Measurements from ENCODE around the gene JAGN1. TPM values are rescaled to one million over a fixed set of nuclear protein-coding genes. Genes with fewer than 3 reads are reported as not detected.

The JAGN1 gene
- total and polyA plus RNA-seq, 2 of the 8 experiments (the other 6 are each of a cell fraction or from before 2014, with no cell fraction given) = 26.9 to 51.6 TPM

DNA sequence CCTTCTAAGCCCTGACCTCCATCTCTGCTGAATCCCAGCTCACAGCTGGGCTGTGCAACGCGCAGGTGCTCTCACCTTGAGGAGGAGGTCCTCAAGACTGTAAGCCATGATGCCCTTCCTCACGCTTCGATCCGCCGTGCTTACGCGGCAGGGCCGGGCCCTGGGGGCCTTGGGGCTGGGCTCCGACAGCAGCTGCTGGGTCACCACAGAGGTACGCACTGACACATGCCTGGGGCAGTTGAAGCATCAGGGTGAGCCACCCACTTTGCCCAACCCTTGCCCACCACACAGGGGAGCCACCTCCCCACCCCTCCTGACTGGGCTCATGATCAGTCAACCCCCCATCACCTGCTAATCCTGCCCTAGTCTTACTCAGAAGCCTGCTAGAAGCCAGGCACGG, 13.4 kb upstream of the JAGN1 start:
- DNase-seq (ENCODE audit: low read depth in 1 of 2, low spot score in 2 of 2) = no peak
- no peak overlapping the region for H4K91ac ChIP-seq (replicated peaks; ENCODE audit: insufficient read length, low read length)
- TF ChIP-seq KDM4A (IDR thresholded peaks at IDR 0.05; ENCODE audit: low read depth, low read length, severe bottlenecking) = no peak
- TF ChIP-seq RAD21 (IDR thresholded peaks at IDR 0.05 in 1 of 2, conservative IDR thresholded peaks at IDR 0.05 in 1 of 2; ENCODE audit: low read depth in 2 of 2, low read length in 2 of 2) = peak; percentile 19 to 41; a peak in 2 of 4 replicates
- TF ChIP-seq, protein P1, sequence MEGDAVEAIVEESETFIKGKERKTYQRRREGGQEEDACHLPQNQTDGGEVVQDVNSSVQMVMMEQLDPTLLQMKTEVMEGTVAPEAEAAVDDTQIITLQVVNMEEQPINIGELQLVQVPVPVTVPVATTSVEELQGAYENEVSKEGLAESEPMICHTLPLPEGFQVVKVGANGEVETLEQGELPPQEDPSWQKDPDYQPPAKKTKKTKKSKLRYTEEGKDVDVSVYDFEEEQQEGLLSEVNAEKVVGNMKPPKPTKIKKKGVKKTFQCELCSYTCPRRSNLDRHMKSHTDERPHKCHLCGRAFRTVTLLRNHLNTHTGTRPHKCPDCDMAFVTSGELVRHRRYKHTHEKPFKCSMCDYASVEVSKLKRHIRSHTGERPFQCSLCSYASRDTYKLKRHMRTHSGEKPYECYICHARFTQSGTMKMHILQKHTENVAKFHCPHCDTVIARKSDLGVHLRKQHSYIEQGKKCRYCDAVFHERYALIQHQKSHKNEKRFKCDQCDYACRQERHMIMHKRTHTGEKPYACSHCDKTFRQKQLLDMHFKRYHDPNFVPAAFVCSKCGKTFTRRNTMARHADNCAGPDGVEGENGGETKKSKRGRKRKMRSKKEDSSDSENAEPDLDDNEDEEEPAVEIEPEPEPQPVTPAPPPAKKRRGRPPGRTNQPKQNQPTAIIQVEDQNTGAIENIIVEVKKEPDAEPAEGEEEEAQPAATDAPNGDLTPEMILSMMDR (IDR thresholded peaks at IDR 0.05; ENCODE audit: control extremely low read depth in 1 of 3, insufficient read depth in 1 of 3, low read depth in 1 of 3, low read length in 3 of 3) = 0 out of 4 replicates have a peak, but pooled peaks of 1 of the 3 experiments have one; percentile 10
- TF ChIP-seq ZNF274 (IDR thresholded peaks at IDR 0.05; ENCODE audit: borderline replicate concordance, extremely low read depth, low read length) = no peak
- TF ChIP-seq SP2 (IDR thresholded peaks at IDR 0.05; ENCODE audit: low read length) = no peak
- H3K79me1 ChIP-seq (ENCODE audit: low read depth, low read length) = no peaks in the 10 kb centered on the region
- no peak overlapping the region for H2BK15ac ChIP-seq (ENCODE audit: low read length)
- FAIRE-seq = no peak
- H2AK5ac ChIP-seq (ENCODE audit: low read depth, low read length) = no peak overlapping the region
- H3K23ac ChIP-seq (ENCODE audit: insufficient read length) = no peak overlapping the region
- CTCF ChIA-PET (ENCODE audit: partially characterized antibody) = interaction anchor here (0.8 to 1.6 kb wide), 3 partner anchors 12 to 70 kb away, joined by 3 to 4 read pairs (median 3); no protein-coding TSS in a partner anchor
- no peaks in the 10 kb centered on the region for H3K79me2 ChIP-seq (ENCODE audit: control insufficient read depth in 1 of 2, insufficient read depth in 2 of 2, low read length in 2 of 2)
- no peaks in the 10 kb centered on the region for H3K9me3 ChIP-seq (ENCODE audit: insufficient read depth in 2 of 2, low read depth in 1 of 2, low read length in 1 of 2)
- H3K27me3 ChIP-seq (replicated peaks in 1 of 4; ENCODE audit: control insufficient read depth in 3 of 4, extremely low read depth in 1 of 4, insufficient read depth in 3 of 4, low read length in 3 of 4) = no peaks in the 10 kb centered on the region
- H3K18ac ChIP-seq (ENCODE audit: extremely low read depth, low read length) = no peak overlapping the region
- H3K27ac ChIP-seq (ENCODE audit: low read depth, low read length) = no peak overlapping the region
- H3K56ac ChIP-seq (replicated peaks; ENCODE audit: insufficient read length, low read depth, low read length) = no peak overlapping the region
- H3K36me3 ChIP-seq (ENCODE audit: control insufficient read depth in 2 of 4, insufficient read depth in 4 of 4, low read length in 3 of 4) = no peaks in the 10 kb centered on the region
- no peak overlapping the region for H2BK20ac ChIP-seq (ENCODE audit: low read length)
- no peak overlapping the region for H2BK5ac ChIP-seq (ENCODE audit: low read depth, low read length)
- 95% methylated on average over 12 of the region's 12 CpGs; no CpG with 5 or more reads in 1 of the 2 experiments for WGBS, 2 experiments (ENCODE audit: extremely low coverage in 1 of 2, insufficient coverage in 1 of 2, insufficient read length in 1 of 2, insufficient replicate concordance in 2 of 2, low coverage in 1 of 2, low lambda C conversion rate in 2 of 2, missing lambda C conversion rate in 1 of 2)
- no peaks in the 10 kb centered on the region; a peak in 1 of 7 replicates for H3K4me1 ChIP-seq (replicated peaks in 1 of 4; ENCODE audit: control insufficient read depth in 3 of 4, insufficient read depth in 4 of 4, low read length in 3 of 4)
- no peaks in the 10 kb centered on the region for H3K23me2 ChIP-seq (ENCODE audit: low read depth, low read length)
- H3K4me3 ChIP-seq (ENCODE audit: extremely low read depth in 1 of 4, insufficient read depth in 2 of 4, low read depth in 3 of 4, low read length in 4 of 4) = no peak overlapping the region
- peak overlapping the region; percentile 80; the same call in 1 of the 2 replicates for H2BK12ac ChIP-seq (ENCODE audit: low read depth, low read length)
- no peak overlapping the region for H3K4ac ChIP-seq (replicated peaks; ENCODE audit: insufficient read length, low read depth, low read length)
- H3K9ac ChIP-seq (replicated peaks in 1 of 4; ENCODE audit: extremely low read depth in 1 of 4, low read depth in 3 of 4, low read length in 3 of 4) = no peak overlapping the region
- no peak overlapping the region for H2BK120ac ChIP-seq (replicated peaks; ENCODE audit: low read depth, low read length)
- peak overlapping the region; percentile 46; the same call in 1 of the 2 replicates for H4K8ac ChIP-seq (ENCODE audit: extremely low read depth, insufficient read depth, low read length)
- no peak overlapping the region for H3K4me2 ChIP-seq (ENCODE audit: insufficient read depth in 1 of 2, low read depth in 2 of 2, low read length in 2 of 2)
- no peaks in the 10 kb centered on the region for H4K20me1 ChIP-seq (replicated peaks in 1 of 2; ENCODE audit: control insufficient read depth in 1 of 2, insufficient read depth in 2 of 2, low read length in 2 of 2)
- H3K14ac ChIP-seq (ENCODE audit: insufficient read length) = no peak overlapping the region
- no peak overlapping the region for H4K5ac ChIP-seq (ENCODE audit: insufficient read length, low read depth, low read length)
- H2AFZ ChIP-seq (ENCODE audit: low read length) = no peak overlapping the region
- POLR2A ChIA-PET (ENCODE audit: partially characterized antibody) = interaction anchor here (1.0 kb wide), 1 partner anchor 12 kb away, joined by 4 read pairs; no protein-coding TSS in a partner anchor
